Aortic smooth muscle cell (primary cell): ENCODE measurements around the gene KRTAP20-1. TPM values are rescaled to one million over a fixed set of nuclear protein-coding genes. Genes with fewer than 3 reads are reported as not detected.

ENCODE experiments used
- total RNA-seq: library from RNA; depleted of rRNA; stranded (reverse); fragments of >200 nt; gene quantifications from 2 replicates; pipeline ENCODE4 v1.2.3, GENCODE V29; 2014

Gene KRTAP20-1
- total RNA-seq = not detected in 2 replicates

GRCh38 chr21:30616125-30616524 is at the start of gene KRTAP20-1:
TSS of gene KRTAP20-1 (plus strand) at chr21:30616425. CDS start at chr21:30616455, 30 bp downstream.

GRCh38 chr21:30590297-30590696 is 25.9 kb upstream of the KRTAP20-1 start, which contains the start of gene KRTAP22-2:
TSS of gene KRTAP22-2 (minus strand) at chr21:30590397.

GRCh38 chr21:30592140-30592539 is 24.1 kb upstream of the KRTAP20-1 start, which contains the start of gene KRTAP6-3:
TSS of gene KRTAP6-3 (plus strand) at chr21:30592440. CDS start at chr21:30592446, 6 bp downstream.

GRCh38 chr21:30598802-30599201 is 17.4 kb upstream of the KRTAP20-1 start, which contains the start of gene KRTAP6-2:
TSS of gene KRTAP6-2 (minus strand) at chr21:30598902. CDS start at chr21:30598874, 28 bp downstream.

GRCh38 chr21:30600787-30601186 is 15.4 kb upstream of the KRTAP20-1 start, which contains the start of gene KRTAP22-1:
TSS of gene KRTAP22-1 (plus strand) at chr21:30601087.

GRCh38 chr21:30613836-30614235 is 2.4 kb upstream of the KRTAP20-1 start, which contains the start of gene KRTAP6-1:
TSS of gene KRTAP6-1 (minus strand) at chr21:30613930. CDS start at chr21:30613904, 26 bp downstream.

GRCh38 chr21:30620522-30620921 is 4.3 kb downstream of the KRTAP20-1 start, which contains the start of gene KRTAP20-4:
TSS of gene KRTAP20-4 (plus strand) at chr21:30620627.

GRCh38 chr21:30634906-30635305 is 18.7 kb downstream of the KRTAP20-1 start, which contains the start of gene KRTAP20-2:
TSS of gene KRTAP20-2 (plus strand) at chr21:30635206. CDS start at chr21:30635264, 58 bp downstream.

GRCh38 chr21:30642564-30642963 is 26.3 kb downstream of the KRTAP20-1 start, which contains the start of gene KRTAP20-3:
TSS of gene KRTAP20-3 (plus strand) at chr21:30642864.

Other genes starting within 250 kb of the KRTAP20-1 start
- not detected in 2 replicates for gene KRTAP13-2, start 244.2 kb upstream of the KRTAP20-1 start, total RNA-seq
- gene KRTAP13-1, start 220.4 kb upstream of the KRTAP20-1 start, total RNA-seq = not detected in 2 replicates
- not detected in 2 replicates for gene KRTAP13-3, start 190.5 kb upstream of the KRTAP20-1 start, total RNA-seq
- not detected in 2 replicates for gene KRTAP13-4, start 186.2 kb upstream of the KRTAP20-1 start, total RNA-seq
- not detected in 2 replicates for gene KRTAP15-1, start 176.2 kb upstream of the KRTAP20-1 start, total RNA-seq
- gene KRTAP19-1, start 136.1 kb upstream of the KRTAP20-1 start, total RNA-seq = not detected in 2 replicates
- not detected in 2 replicates for gene KRTAP19-2, start 129.0 kb upstream of the KRTAP20-1 start, total RNA-seq
- gene KRTAP19-3, start 124.4 kb upstream of the KRTAP20-1 start, total RNA-seq = not detected in 2 replicates
- not detected in 2 replicates for gene KRTAP19-4, start 119.3 kb upstream of the KRTAP20-1 start, total RNA-seq
- gene KRTAP19-5, start 114.3 kb upstream of the KRTAP20-1 start, total RNA-seq = not detected in 2 replicates
- gene KRTAP19-6, start 74.6 kb upstream of the KRTAP20-1 start, total RNA-seq = not detected in 2 replicates
- not detected in 2 replicates for gene KRTAP19-7, start 55.1 kb upstream of the KRTAP20-1 start, total RNA-seq
- gene KRTAP22-2, start 26.0 kb upstream of the KRTAP20-1 start, total RNA-seq = not detected in 2 replicates
- not detected in 2 replicates for gene KRTAP6-3, start 24.0 kb upstream of the KRTAP20-1 start, total RNA-seq
- not detected in 2 replicates for gene KRTAP6-2, start 17.5 kb upstream of the KRTAP20-1 start, total RNA-seq
- gene KRTAP22-1, start 15.3 kb upstream of the KRTAP20-1 start, total RNA-seq = not detected in 2 replicates
- not detected in 2 replicates for gene KRTAP6-1, start 2.5 kb upstream of the KRTAP20-1 start, total RNA-seq
- not detected in 2 replicates for gene KRTAP20-4, start 4.2 kb downstream of the KRTAP20-1 start, total RNA-seq
- gene KRTAP20-2, start 18.8 kb downstream of the KRTAP20-1 start, total RNA-seq = not detected in 2 replicates
- not detected in 2 replicates for gene KRTAP20-3, start 26.4 kb downstream of the KRTAP20-1 start, total RNA-seq
- gene KRTAP21-3, start 102.4 kb downstream of the KRTAP20-1 start, total RNA-seq = not detected in 2 replicates
- gene KRTAP21-2, start 130.8 kb downstream of the KRTAP20-1 start, total RNA-seq = not detected in 2 replicates
- not detected in 2 replicates for gene KRTAP21-1, start 139.0 kb downstream of the KRTAP20-1 start, total RNA-seq
- not detected in 2 replicates for gene KRTAP8-1, start 196.8 kb downstream of the KRTAP20-1 start, total RNA-seq
- not detected in 2 replicates for gene KRTAP7-1, start 213.3 kb downstream of the KRTAP20-1 start, total RNA-seq